GM23338 (cell line): ENCODE measurements around the gene STEAP1B. TPM values are rescaled to one million over a fixed set of nuclear protein-coding genes. Genes with fewer than 3 reads are reported as not detected.

Experiments
- ATAC-seq: fragments of 200-7000 bp; cut with Tn5 transposase; 3 replicates; pipeline ENCODE4 v1.9.1; 2020
- DNase-seq: peaks from one replicate; pipeline ENCODE4 v3.0.0-alpha.2; 2015; ENCODE audit warnings: low spot score
- H2AFZ ChIP-seq: fragments of 200-600 bp; sonication (generic); 2 replicates; pipeline ENCODE4 v1.8.0; 2016; ENCODE audit warnings: antibody characterized with exemption, mild to moderate bottlenecking, moderate library complexity
- H3F3A ChIP-seq: fragments of 200-600 bp; sonication (generic); replicated peaks from 2 replicates; pipeline ENCODE4 v1.8.0; 2017; ENCODE audit warnings: antibody characterized with exemption, mixed run types, low read depth
- H3K27ac ChIP-seq: fragments of 200-600 bp; sonication (generic); 2 replicates; pipeline ENCODE4 v1.6.1; 2016; ENCODE audit warnings: low read depth
- H3K27me3 ChIP-seq: fragments of 200-600 bp; sonication (generic); 2 replicates; pipeline ENCODE4 v1.8.0; 2016; ENCODE audit warnings: mild to moderate bottlenecking, mixed run types, moderate library complexity; ENCODE audit not compliant: insufficient read depth
- H3K36me3 ChIP-seq: fragments of 200-600 bp; sonication (generic); 2 replicates; pipeline ENCODE4 v1.8.0; 2016; ENCODE audit warnings: mild to moderate bottlenecking; ENCODE audit not compliant: insufficient read depth
- H3K4me1 ChIP-seq: fragments of 200-600 bp; sonication (generic); 2 replicates; pipeline ENCODE4 v1.8.0; 2016; ENCODE audit warnings: mild to moderate bottlenecking, moderate library complexity; ENCODE audit not compliant: insufficient read depth
- H3K4me2 ChIP-seq: fragments of 200-600 bp; sonication (generic); 2 replicates; pipeline ENCODE4 v1.7.1; 2017; ENCODE audit warnings: mixed run types
- H3K4me3 ChIP-seq: fragments of 200-600 bp; sonication (generic); 2 replicates; pipeline ENCODE4 v1.6.1; 2016; ENCODE audit warnings: mixed run types
- H3K79me2 ChIP-seq: fragments of 200-600 bp; sonication (generic); replicated peaks from 2 replicates; pipeline ENCODE4 v1.8.0; 2017; ENCODE audit warnings: mild to moderate bottlenecking; ENCODE audit not compliant: insufficient read depth
- H3K9me2 ChIP-seq: fragments of 200-600 bp; sonication (generic); 2 replicates; pipeline ENCODE4 v1.8.0; 2017; ENCODE audit not compliant: insufficient read depth
- H4K20me1 ChIP-seq: fragments of 200-600 bp; sonication (generic); replicated peaks from 2 replicates; pipeline ENCODE4 v1.8.0; 2017; ENCODE audit warnings: mild to moderate bottlenecking; ENCODE audit not compliant: insufficient read depth
- H3K27ac Mint-ChIP-seq: 2 replicates; pipeline ENCODE4 v1.8.0; 2020; ENCODE audit warnings: inconsistent platforms, mild to moderate bottlenecking, moderate library complexity, mixed read lengths
- H3K27me3 Mint-ChIP-seq: 3 replicates; pipeline ENCODE4 v1.8.0; 2022; ENCODE audit warnings: low read depth, mild to moderate bottlenecking, moderate library complexity, mixed read lengths, inconsistent platforms; ENCODE audit not compliant: insufficient read depth, poor library complexity
- H3K36me3 Mint-ChIP-seq: 3 replicates; pipeline ENCODE4 v1.8.0; 2021; ENCODE audit warnings: low read depth, mild to moderate bottlenecking, inconsistent platforms, moderate library complexity, mixed read lengths
- H3K4me1 Mint-ChIP-seq: 3 replicates; pipeline ENCODE4 v1.8.0; 2020; ENCODE audit warnings: mild to moderate bottlenecking, inconsistent platforms, mixed read lengths
- H3K4me3 Mint-ChIP-seq: 3 replicates; pipeline ENCODE4 v1.8.0; 2021; ENCODE audit warnings: moderate library complexity, mild to moderate bottlenecking, inconsistent platforms, mixed read lengths
- H3K9me3 Mint-ChIP-seq: 3 replicates; pipeline ENCODE4 v1.8.0; 2020; ENCODE audit warnings: moderate library complexity, mild to moderate bottlenecking, inconsistent platforms, mixed read lengths
- EZH2 ChIP-seq: fragments of 200-600 bp; sonication (generic); IDR thresholded peaks from one replicate; pipeline ENCODE4 v1.8.0; 2017; ENCODE audit warnings: antibody characterized with exemption, mild to moderate bottlenecking, low read depth; ENCODE audit not compliant: unreplicated experiment
- EZH2phosphoT487 ChIP-seq: fragments of 200-600 bp; sonication (generic); IDR thresholded peaks from one replicate; pipeline ENCODE4 v1.8.1; 2018; ENCODE audit warnings: antibody characterized with exemption; ENCODE audit not compliant: unreplicated experiment
- JUNB ChIP-seq: IDR thresholded peaks from one replicate; pipeline ENCODE4 v1.6.1; 2016; ENCODE audit warnings: antibody characterized with exemption; ENCODE audit not compliant: unreplicated experiment
- NANOG ChIP-seq: IDR thresholded peaks from 2 replicates; pipeline ENCODE4 v1.6.1; 2016; ENCODE audit warnings: antibody characterized with exemption, borderline replicate concordance
- POLR2AphosphoS5 ChIP-seq: IDR thresholded peaks from 2 replicates; pipeline ENCODE4 v1.6.1; 2016; ENCODE audit warnings: antibody characterized with exemption, low read depth
- STAT1 ChIP-seq: IDR thresholded peaks from one replicate; pipeline ENCODE4 v1.6.1; 2016; ENCODE audit warnings: antibody characterized with exemption; ENCODE audit not compliant: unreplicated experiment
- ZNF114 ChIP-seq: fragments of 250-450 bp; sonication (Bioruptor Pico); IDR thresholded peaks from 2 replicates; pipeline ENCODE4 v1.5.0; 2020; ENCODE audit warnings: mild to moderate bottlenecking, moderate library complexity
- ZNF331 ChIP-seq: fragments of 250-450 bp; sonication (Bioruptor Pico); IDR thresholded peaks from 2 replicates; pipeline ENCODE4 v1.5.0; 2020; ENCODE audit warnings: low read depth, mild to moderate bottlenecking, moderate library complexity
- polyA plus RNA-seq: library from polyadenylated mRNA; unstranded; fragments of >200 nt; fragmentation: Nextera tagmentation; extraction: Ambion mirVana; gene quantifications from 2 replicates; pipeline ENCODE4 v1.2.1, GENCODE V29; 2016
- total RNA-seq: library from RNA; depleted of rRNA; stranded (reverse); fragments of >200 nt; shearing (Covaris generic); gene quantifications from 2 replicates; pipeline ENCODE4 v1.2.3, GENCODE V29; 2014
- TF ChIP-seq, protein P1 (sequence below): IDR thresholded peaks from 2 replicates; pipeline ENCODE4 v1.6.1; 2016; ENCODE audit warnings: antibody characterized with exemption
- TF ChIP-seq, protein P2 (sequence below), 2 experiments: fragments of 200-600 bp in 1 of 2; sonication (generic) in 1 of 2; conservative IDR thresholded peaks; 2 replicates each; pipeline versions ENCODE4 v1.5.1 to v1.6.1; 2016 to 2017; ENCODE audit warnings: antibody characterized with exemption in 2 of 2, low read depth in 2 of 2, mild to moderate bottlenecking in 2 of 2, moderate library complexity in 1 of 2
- TF ChIP-seq, protein P3 (sequence below): IDR thresholded peaks from one replicate; pipeline ENCODE4 v1.6.1; 2018; ENCODE audit warnings: antibody characterized with exemption; ENCODE audit not compliant: unreplicated experiment

STEAP1B gene
- total and polyA plus RNA-seq, 2 experiments from 2014 or later = 4.9 to 16.5 TPM

DNA sequence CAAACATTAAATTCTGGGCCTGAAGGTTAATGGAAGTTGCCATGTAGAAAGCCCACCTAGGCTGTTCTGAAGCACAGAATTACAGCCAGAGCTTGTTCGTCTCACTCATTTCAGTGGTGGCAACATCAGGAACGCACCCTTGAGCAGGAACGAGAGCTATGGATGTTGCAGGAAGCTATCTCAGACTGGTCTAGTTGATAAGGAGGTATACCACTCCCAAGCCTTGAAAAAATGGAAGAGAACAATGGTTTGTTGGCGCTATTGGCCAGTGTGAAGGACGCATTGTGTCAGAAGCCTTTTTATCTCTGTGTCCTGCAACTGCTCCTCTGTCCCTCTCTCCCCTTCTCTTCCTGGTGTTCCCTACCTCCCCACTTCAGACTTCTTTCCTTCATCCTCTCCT lies 82.1 kb downstream of the STEAP1B start:
- DNase-seq = no peak
- Histone ChIP-seq H3K79me2 (no peaks in the 10 kb centered on the region), H3K4me3 (no peak overlapping the region), H2AFZ (no peak overlapping the region), H3K27ac (no peak overlapping the region), H3K4me2 (no peak overlapping the region), H3K36me3 (no peaks in the 10 kb centered on the region), H3K4me1 (no peaks in the 10 kb centered on the region), H3K27me3 (no peaks in the 10 kb centered on the region), H3K9me2 (0 out of 2 replicates have a peak, but pooled peaks cover 3% of the 10 kb centered on the region), H3F3A (no peaks in the 10 kb centered on the region), H4K20me1 (no peaks in the 10 kb centered on the region)
- peaks cover 6% of the 10 kb centered on the region for H3K4me1 Mint-ChIP-seq
- H3K4me3 Mint-ChIP-seq = no peak overlapping the region
- H3K9me3 Mint-ChIP-seq = no peaks in the 10 kb centered on the region; the same call in 2 of the 3 replicates
- TF ChIP-seq, protein P1, sequence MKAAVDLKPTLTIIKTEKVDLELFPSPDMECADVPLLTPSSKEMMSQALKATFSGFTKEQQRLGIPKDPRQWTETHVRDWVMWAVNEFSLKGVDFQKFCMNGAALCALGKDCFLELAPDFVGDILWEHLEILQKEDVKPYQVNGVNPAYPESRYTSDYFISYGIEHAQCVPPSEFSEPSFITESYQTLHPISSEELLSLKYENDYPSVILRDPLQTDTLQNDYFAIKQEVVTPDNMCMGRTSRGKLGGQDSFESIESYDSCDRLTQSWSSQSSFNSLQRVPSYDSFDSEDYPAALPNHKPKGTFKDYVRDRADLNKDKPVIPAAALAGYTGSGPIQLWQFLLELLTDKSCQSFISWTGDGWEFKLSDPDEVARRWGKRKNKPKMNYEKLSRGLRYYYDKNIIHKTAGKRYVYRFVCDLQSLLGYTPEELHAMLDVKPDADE = no peak
- no peak for TF ChIP-seq STAT1
- no peak for TF ChIP-seq ZNF114
- TF ChIP-seq JUNB = no peak
- TF ChIP-seq NANOG = no peak
- TF ChIP-seq EZH2phosphoT487 = no peak
- no peak for TF ChIP-seq EZH2
- no peaks in the 10 kb centered on the region; the same call in 2 of the 3 replicates for H3K36me3 Mint-ChIP-seq
- H3K27ac Mint-ChIP-seq = no peak overlapping the region
- no peaks in the 10 kb centered on the region for H3K27me3 Mint-ChIP-seq
- ATAC-seq = no peak

DNA sequence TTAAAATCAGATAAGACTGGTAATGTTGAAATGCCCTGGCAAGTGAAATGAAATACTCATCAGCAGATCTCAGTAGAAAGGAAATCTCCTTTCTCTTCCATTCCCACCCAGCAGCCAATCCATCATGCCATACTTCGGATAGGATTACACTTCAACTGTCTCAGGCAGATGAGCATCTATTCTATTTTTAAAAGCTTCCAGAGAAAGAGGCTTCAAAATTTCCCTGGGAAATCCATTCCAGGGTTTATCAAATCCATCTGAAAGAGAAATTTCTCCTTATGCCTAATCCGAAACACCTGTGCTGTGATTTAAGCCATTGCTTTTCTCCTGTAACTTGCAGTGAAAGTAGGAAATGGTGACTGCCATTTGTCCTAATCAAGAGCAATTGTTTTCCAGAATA lies 82.6 kb downstream of the STEAP1B start:
- H3K4me1 Mint-ChIP-seq = peaks cover 8% of the 10 kb centered on the region
- H3K27me3 Mint-ChIP-seq = no peaks in the 10 kb centered on the region
- Histone ChIP-seq H3K4me1 (no peaks in the 10 kb centered on the region), H3K79me2 (no peaks in the 10 kb centered on the region), H3K4me2 (no peak overlapping the region), H3K27me3 (no peaks in the 10 kb centered on the region), H3K4me3 (no peak overlapping the region), H3K9me2 (0 out of 2 replicates have a peak, but pooled peaks cover 3% of the 10 kb centered on the region), H4K20me1 (no peaks in the 10 kb centered on the region), H3K27ac (no peak overlapping the region), H2AFZ (no peak overlapping the region), H3K36me3 (no peaks in the 10 kb centered on the region), H3F3A (no peaks in the 10 kb centered on the region)
- DNase-seq = no peak
- no peak overlapping the region for H3K4me3 Mint-ChIP-seq
- no peak for ATAC-seq
- H3K9me3 Mint-ChIP-seq = no peaks in the 10 kb centered on the region; the same call in 2 of the 3 replicates
- no peaks in the 10 kb centered on the region; the same call in 2 of the 3 replicates for H3K36me3 Mint-ChIP-seq
- no peak overlapping the region for H3K27ac Mint-ChIP-seq
- TF ChIP-seq EZH2 (no peak), POLR2AphosphoS5 (no peak), STAT1 (no peak), JUNB (no peak), EZH2phosphoT487 (no peak), ZNF331 (CRISPR knock-in tag) (no peak), ZNF114 (no peak)
- TF ChIP-seq, protein P2, sequence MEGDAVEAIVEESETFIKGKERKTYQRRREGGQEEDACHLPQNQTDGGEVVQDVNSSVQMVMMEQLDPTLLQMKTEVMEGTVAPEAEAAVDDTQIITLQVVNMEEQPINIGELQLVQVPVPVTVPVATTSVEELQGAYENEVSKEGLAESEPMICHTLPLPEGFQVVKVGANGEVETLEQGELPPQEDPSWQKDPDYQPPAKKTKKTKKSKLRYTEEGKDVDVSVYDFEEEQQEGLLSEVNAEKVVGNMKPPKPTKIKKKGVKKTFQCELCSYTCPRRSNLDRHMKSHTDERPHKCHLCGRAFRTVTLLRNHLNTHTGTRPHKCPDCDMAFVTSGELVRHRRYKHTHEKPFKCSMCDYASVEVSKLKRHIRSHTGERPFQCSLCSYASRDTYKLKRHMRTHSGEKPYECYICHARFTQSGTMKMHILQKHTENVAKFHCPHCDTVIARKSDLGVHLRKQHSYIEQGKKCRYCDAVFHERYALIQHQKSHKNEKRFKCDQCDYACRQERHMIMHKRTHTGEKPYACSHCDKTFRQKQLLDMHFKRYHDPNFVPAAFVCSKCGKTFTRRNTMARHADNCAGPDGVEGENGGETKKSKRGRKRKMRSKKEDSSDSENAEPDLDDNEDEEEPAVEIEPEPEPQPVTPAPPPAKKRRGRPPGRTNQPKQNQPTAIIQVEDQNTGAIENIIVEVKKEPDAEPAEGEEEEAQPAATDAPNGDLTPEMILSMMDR (conservative IDR thresholded peaks at IDR 0.05; ENCODE audit: low read depth in 2 of 2) = no peak
- TF ChIP-seq, protein P3, sequence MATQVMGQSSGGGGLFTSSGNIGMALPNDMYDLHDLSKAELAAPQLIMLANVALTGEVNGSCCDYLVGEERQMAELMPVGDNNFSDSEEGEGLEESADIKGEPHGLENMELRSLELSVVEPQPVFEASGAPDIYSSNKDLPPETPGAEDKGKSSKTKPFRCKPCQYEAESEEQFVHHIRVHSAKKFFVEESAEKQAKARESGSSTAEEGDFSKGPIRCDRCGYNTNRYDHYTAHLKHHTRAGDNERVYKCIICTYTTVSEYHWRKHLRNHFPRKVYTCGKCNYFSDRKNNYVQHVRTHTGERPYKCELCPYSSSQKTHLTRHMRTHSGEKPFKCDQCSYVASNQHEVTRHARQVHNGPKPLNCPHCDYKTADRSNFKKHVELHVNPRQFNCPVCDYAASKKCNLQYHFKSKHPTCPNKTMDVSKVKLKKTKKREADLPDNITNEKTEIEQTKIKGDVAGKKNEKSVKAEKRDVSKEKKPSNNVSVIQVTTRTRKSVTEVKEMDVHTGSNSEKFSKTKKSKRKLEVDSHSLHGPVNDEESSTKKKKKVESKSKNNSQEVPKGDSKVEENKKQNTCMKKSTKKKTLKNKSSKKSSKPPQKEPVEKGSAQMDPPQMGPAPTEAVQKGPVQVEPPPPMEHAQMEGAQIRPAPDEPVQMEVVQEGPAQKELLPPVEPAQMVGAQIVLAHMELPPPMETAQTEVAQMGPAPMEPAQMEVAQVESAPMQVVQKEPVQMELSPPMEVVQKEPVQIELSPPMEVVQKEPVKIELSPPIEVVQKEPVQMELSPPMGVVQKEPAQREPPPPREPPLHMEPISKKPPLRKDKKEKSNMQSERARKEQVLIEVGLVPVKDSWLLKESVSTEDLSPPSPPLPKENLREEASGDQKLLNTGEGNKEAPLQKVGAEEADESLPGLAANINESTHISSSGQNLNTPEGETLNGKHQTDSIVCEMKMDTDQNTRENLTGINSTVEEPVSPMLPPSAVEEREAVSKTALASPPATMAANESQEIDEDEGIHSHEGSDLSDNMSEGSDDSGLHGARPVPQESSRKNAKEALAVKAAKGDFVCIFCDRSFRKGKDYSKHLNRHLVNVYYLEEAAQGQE = no peak
- TF ChIP-seq, protein P1 = no peak
